H9 (cell line): ENCODE measurements around the gene GATC. TPM values are rescaled to one million over a fixed set of nuclear protein-coding genes. Genes with fewer than 3 reads are reported as not detected.

ENCODE experiments used
- DNase-seq: peaks from one replicate; pipeline ENCODE4 v3.0.0-alpha.2; 2017
- H2AFZ ChIP-seq: one replicate; pipeline ENCODE4 v1.6.1; 2013; ENCODE audit warnings: mild to moderate bottlenecking, low read length, control low read depth, moderate library complexity
- H2AK5ac ChIP-seq: 2 replicates; pipeline ENCODE4 v1.6.1; 2013; ENCODE audit warnings: low read length, control low read depth, mixed read lengths; ENCODE audit not compliant: insufficient read length
- H2BK120ac ChIP-seq: one replicate; pipeline ENCODE4 v1.6.1; 2013; ENCODE audit warnings: low read depth, mild to moderate bottlenecking, low read length, control low read depth, inconsistent platforms; ENCODE audit not compliant: poor library complexity, severe bottlenecking
- H2BK12ac ChIP-seq: 2 replicates; pipeline ENCODE4 v1.6.1; 2013; ENCODE audit warnings: low read length, control low read depth, mixed read lengths, low read depth; ENCODE audit not compliant: insufficient read length
- H2BK15ac ChIP-seq: 2 replicates; pipeline ENCODE4 v1.6.1; 2013; ENCODE audit warnings: low read depth, low read length, control low read depth
- H2BK20ac ChIP-seq: one replicate; pipeline ENCODE4 v1.6.1; 2013; ENCODE audit warnings: low read depth, mild to moderate bottlenecking, low read length, control low read depth, inconsistent platforms; ENCODE audit not compliant: poor library complexity, severe bottlenecking
- H2BK5ac ChIP-seq: 2 replicates; pipeline ENCODE4 v1.6.1; 2013; ENCODE audit warnings: low read length, control low read depth, mixed read lengths; ENCODE audit not compliant: insufficient read length
- H3K14ac ChIP-seq: 2 replicates; pipeline ENCODE4 v1.6.1; 2013; ENCODE audit warnings: low read length, control low read depth; ENCODE audit not compliant: insufficient read depth
- H3K18ac ChIP-seq: 2 replicates; pipeline ENCODE4 v1.6.1; 2013; ENCODE audit warnings: low read depth, mild to moderate bottlenecking, mixed read lengths, low read length, control low read depth; ENCODE audit not compliant: insufficient read length
- H3K23ac ChIP-seq: 2 replicates; pipeline ENCODE4 v1.6.1; 2013; ENCODE audit warnings: low read length, control low read depth, mixed read lengths, low read depth; ENCODE audit not compliant: insufficient read length
- H3K23me2 ChIP-seq: 2 replicates; pipeline ENCODE4 v1.6.1; 2013; ENCODE audit warnings: low read depth, mild to moderate bottlenecking, mixed read lengths, low read length, control low read depth; ENCODE audit not compliant: insufficient read length, poor library complexity, severe bottlenecking
- H3K27ac ChIP-seq: 2 replicates; pipeline ENCODE4 v1.5.1; 2013; ENCODE audit warnings: low read length, control low read depth, mixed read lengths, low read depth; ENCODE audit not compliant: insufficient read length
- H3K27me3 ChIP-seq: 2 replicates; pipeline ENCODE4 v1.6.1; 2013; ENCODE audit warnings: low read length, control low read depth, inconsistent platforms; ENCODE audit not compliant: insufficient read depth
- H3K4ac ChIP-seq: 2 replicates; pipeline ENCODE4 v1.6.1; 2013; ENCODE audit warnings: low read depth, mild to moderate bottlenecking, control low read depth, inconsistent platforms, low read length, moderate library complexity
- H3K4me1 ChIP-seq: 2 replicates; pipeline ENCODE4 v1.6.1; 2013; ENCODE audit warnings: low read length, control low read depth, inconsistent platforms; ENCODE audit not compliant: insufficient read depth
- H3K4me2 ChIP-seq: 2 replicates; pipeline ENCODE4 v1.6.1; 2013; ENCODE audit warnings: low read length, control low read depth, mixed read lengths; ENCODE audit not compliant: insufficient read length, insufficient read depth
- H3K56ac ChIP-seq: 2 replicates; pipeline ENCODE4 v1.6.1; 2013; ENCODE audit warnings: low read depth, mild to moderate bottlenecking, mixed read lengths, low read length, control low read depth; ENCODE audit not compliant: insufficient read length
- H3K79me1 ChIP-seq: 2 replicates; pipeline ENCODE4 v1.6.1; 2013; ENCODE audit warnings: low read depth, mild to moderate bottlenecking, moderate library complexity, low read length, control low read depth, inconsistent platforms; ENCODE audit not compliant: insufficient read depth, poor library complexity, severe bottlenecking
- H3K79me2 ChIP-seq: 2 replicates; pipeline ENCODE4 v1.6.1; 2013; ENCODE audit warnings: low read length, control low read depth, inconsistent platforms; ENCODE audit not compliant: insufficient read depth
- H3K9ac ChIP-seq: 2 replicates; pipeline ENCODE4 v1.6.1; 2013; ENCODE audit warnings: low read length, control low read depth, mixed read lengths; ENCODE audit not compliant: insufficient read length; ENCODE audit errors: extremely low read depth
- H3K9me3 ChIP-seq: one replicate; pipeline ENCODE4 v1.6.1; 2013; ENCODE audit warnings: low read depth, low read length, inconsistent platforms; ENCODE audit not compliant: control insufficient read depth
- H3T11ph ChIP-seq: one replicate; pipeline ENCODE4 v1.6.1; 2013; ENCODE audit warnings: mild to moderate bottlenecking, low read length, control low read depth, inconsistent platforms
- H4K20me1 ChIP-seq: one replicate; pipeline ENCODE4 v1.6.1; 2013; ENCODE audit not compliant: control insufficient read depth, insufficient read length, insufficient read depth
- H4K5ac ChIP-seq: 2 replicates; pipeline ENCODE4 v1.6.1; 2013; ENCODE audit warnings: low read depth, mild to moderate bottlenecking, mixed read lengths, low read length, control low read depth; ENCODE audit not compliant: insufficient read length
- H4K8ac ChIP-seq: replicated peaks from 2 replicates; pipeline ENCODE4 v1.6.1; 2013; ENCODE audit warnings: low read length, control low read depth, mixed read lengths, low read depth; ENCODE audit not compliant: insufficient read length
- H4K91ac ChIP-seq: 2 replicates; pipeline ENCODE4 v1.6.1; 2013; ENCODE audit warnings: low read depth, mild to moderate bottlenecking, moderate library complexity, mixed read lengths, low read length, control low read depth; ENCODE audit not compliant: insufficient read length
- H3K27ac Mint-ChIP-seq, 3 experiments: 2 replicates in 2 of 3; 3 replicates in 1 of 3; pipeline ENCODE4 v1.8.0; 2020 to 2021; ENCODE audit warnings: mixed read lengths in 3 of 3, mild to moderate bottlenecking in 1 of 3, moderate library complexity in 1 of 3
- H3K27me3 Mint-ChIP-seq: 2 replicates; pipeline ENCODE4 v1.8.0; 2021; ENCODE audit warnings: low read depth, mild to moderate bottlenecking, moderate library complexity, mixed read lengths
- H3K36me3 Mint-ChIP-seq, 3 experiments: 2 replicates in 2 of 3; 3 replicates in 1 of 3; pipeline ENCODE4 v1.8.0; 2020 to 2021; ENCODE audit warnings: low read depth in 3 of 3, mixed read lengths in 3 of 3; ENCODE audit not compliant: insufficient read depth in 1 of 3
- H3K4me1 Mint-ChIP-seq, 2 experiments: 2 replicates each; pipeline ENCODE4 v1.8.0; 2020; ENCODE audit warnings: mixed read lengths in 2 of 2
- H3K4me3 Mint-ChIP-seq, 2 experiments: 2 replicates in 1 of 2; 3 replicates in 1 of 2; pipeline ENCODE4 v1.8.0; 2020 to 2021; ENCODE audit warnings: mild to moderate bottlenecking in 2 of 2, mixed read lengths in 2 of 2, moderate library complexity in 1 of 2
- H3K9me3 Mint-ChIP-seq, 2 experiments: 2 replicates in 1 of 2; 3 replicates in 1 of 2; pipeline ENCODE4 v1.8.0; 2020; ENCODE audit warnings: mild to moderate bottlenecking in 2 of 2, mixed read lengths in 2 of 2, moderate library complexity in 1 of 2
- WGBS: extraction: QIAGEN DNeasy Blood & Tissue Kit; methylation state at CpG from one replicate; pipeline ENCODE4 v1.1.7; 2013; ENCODE audit warnings: missing lambda C conversion rate, low lambda C conversion rate, mixed read lengths; ENCODE audit not compliant: insufficient read length; ENCODE audit errors: extremely low coverage; 5-methylcytosine and 5-hydroxymethylcytosine counted together
- total RNA-seq: library from RNA; stranded (reverse); gene quantifications from 2 replicates; pipeline ENCODE4 v1.2.1, GENCODE V29; 2021
- TF ChIP-seq, protein P1 (sequence below): fragments of 200-600 bp; sonication (generic); conservative IDR thresholded peaks from 3 replicates; pipeline ENCODE4 v1.8.0; 2021; ENCODE audit warnings: antibody characterized with exemption, mild to moderate bottlenecking

Gene GATC
- total RNA-seq, 1 experiment from 2014 or later, result 25.9 TPM

DNA sequence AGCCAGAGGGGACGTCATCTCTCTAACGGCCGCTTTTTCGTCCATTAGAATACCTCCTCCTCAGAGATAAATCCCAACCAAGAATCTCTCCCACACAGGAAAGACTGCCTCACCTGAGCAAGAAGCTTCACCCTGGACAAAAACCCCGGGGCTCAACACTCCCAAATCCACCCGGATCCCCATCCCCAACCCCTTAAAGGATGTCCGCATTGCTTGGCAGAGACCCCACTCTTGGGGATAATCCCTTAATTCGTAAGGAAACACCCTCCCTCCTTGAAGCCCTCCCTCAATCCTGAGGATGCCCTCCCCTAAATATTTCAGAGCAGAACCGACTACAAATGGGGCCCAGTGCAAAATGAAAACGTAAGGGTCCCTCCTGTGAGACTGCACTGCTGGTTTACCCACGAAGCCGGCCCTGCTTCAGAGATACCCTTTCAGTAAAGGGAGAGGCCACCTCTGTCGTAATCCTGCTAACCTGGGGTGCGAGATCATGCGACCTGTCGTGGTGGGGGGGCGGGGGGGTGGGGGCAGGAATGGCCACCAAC is 49.0 kb downstream of the GATC start:
- no peak overlapping the region for H3K18ac ChIP-seq
- H2BK120ac ChIP-seq, result no peak overlapping the region
- peaks cover 14% of the 10 kb centered on the region for H3K23me2 ChIP-seq
- H3K27me3 ChIP-seq, result no peaks in the 10 kb centered on the region
- peaks cover 10% of the 10 kb centered on the region; the same call in 1 of the 2 replicates for H3K79me2 ChIP-seq
- peak overlapping the region; percentile 91 to 96 (median 96) for H3K27ac Mint-ChIP-seq
- peaks cover 3% of the 10 kb centered on the region for H3K79me1 ChIP-seq
- H3K9me3 ChIP-seq, result no peaks in the 10 kb centered on the region
- H4K20me1 ChIP-seq, result no peaks in the 10 kb centered on the region
- no peak overlapping the region for H4K8ac ChIP-seq
- H3K14ac ChIP-seq, result peak overlapping the region; percentile 51; the same call in 1 of the 2 replicates
- WGBS, result no CpG with 5 or more reads among the region's 17 CpGs
- H2BK12ac ChIP-seq, result no peak overlapping the region
- peak overlapping the region; percentile 49 for H3K9ac ChIP-seq
- no peak overlapping the region for H4K91ac ChIP-seq
- no peak overlapping the region for H2AK5ac ChIP-seq
- no peak overlapping the region for H2BK15ac ChIP-seq
- peak overlapping the region; percentile 97 to 99 for H3K4me3 Mint-ChIP-seq
- TF ChIP-seq, protein P1, sequence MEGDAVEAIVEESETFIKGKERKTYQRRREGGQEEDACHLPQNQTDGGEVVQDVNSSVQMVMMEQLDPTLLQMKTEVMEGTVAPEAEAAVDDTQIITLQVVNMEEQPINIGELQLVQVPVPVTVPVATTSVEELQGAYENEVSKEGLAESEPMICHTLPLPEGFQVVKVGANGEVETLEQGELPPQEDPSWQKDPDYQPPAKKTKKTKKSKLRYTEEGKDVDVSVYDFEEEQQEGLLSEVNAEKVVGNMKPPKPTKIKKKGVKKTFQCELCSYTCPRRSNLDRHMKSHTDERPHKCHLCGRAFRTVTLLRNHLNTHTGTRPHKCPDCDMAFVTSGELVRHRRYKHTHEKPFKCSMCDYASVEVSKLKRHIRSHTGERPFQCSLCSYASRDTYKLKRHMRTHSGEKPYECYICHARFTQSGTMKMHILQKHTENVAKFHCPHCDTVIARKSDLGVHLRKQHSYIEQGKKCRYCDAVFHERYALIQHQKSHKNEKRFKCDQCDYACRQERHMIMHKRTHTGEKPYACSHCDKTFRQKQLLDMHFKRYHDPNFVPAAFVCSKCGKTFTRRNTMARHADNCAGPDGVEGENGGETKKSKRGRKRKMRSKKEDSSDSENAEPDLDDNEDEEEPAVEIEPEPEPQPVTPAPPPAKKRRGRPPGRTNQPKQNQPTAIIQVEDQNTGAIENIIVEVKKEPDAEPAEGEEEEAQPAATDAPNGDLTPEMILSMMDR, result no peak
- no peak overlapping the region for H2BK20ac ChIP-seq
- no peak overlapping the region for H3K27ac ChIP-seq
- H3K23ac ChIP-seq, result no peak overlapping the region
- H3K4ac ChIP-seq, result no peak overlapping the region
- no peak for DNase-seq
- H3K9me3 Mint-ChIP-seq, result no peaks in the 10 kb centered on the region
- peaks cover 26 to 30% of the 10 kb centered on the region in 2 experiments for H3K4me1 Mint-ChIP-seq
- H3K27me3 Mint-ChIP-seq, result no peaks in the 10 kb centered on the region
- no peak overlapping the region for H3K56ac ChIP-seq
- H3K4me2 ChIP-seq, result peak overlapping the region; percentile 78
- H3K4me1 ChIP-seq, result no peaks in the 10 kb centered on the region; the same call in 1 of the 2 replicates
- H2AFZ ChIP-seq, result peak overlapping the region; percentile 19
- H2BK5ac ChIP-seq, result no peak overlapping the region
- H3T11ph ChIP-seq, result no peak overlapping the region
- H3K36me3 Mint-ChIP-seq, result peaks cover 20 to 42% (median 32%) of the 10 kb centered on the region in 3 experiments; a peak in 6 of 7 replicates
- no peak overlapping the region for H4K5ac ChIP-seq
